Measurements from ENCODE around the gene CARF.

DNA sequence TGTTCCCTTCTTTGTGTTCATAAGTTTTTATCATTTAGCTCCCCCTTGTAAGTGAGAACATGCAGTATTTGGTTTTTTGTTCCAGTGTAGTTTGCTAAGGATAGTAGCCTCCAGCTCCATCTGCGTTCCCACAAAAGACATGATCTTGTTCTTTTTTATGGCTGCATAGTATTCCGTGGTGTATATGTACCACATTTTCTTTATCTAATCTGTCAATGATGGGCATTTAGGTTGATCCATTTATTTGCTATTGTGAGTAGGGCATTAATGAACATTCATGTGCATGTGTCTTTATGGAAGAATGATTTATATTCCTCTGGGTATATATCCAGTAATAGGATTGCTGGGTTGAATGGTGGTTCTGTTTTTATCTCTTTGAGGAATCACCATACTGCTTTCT is 33.4 kb downstream of the CARF start:
- TF ChIP-seq POLR2A (IDR thresholded peaks at IDR 0.05; ENCODE audit: borderline replicate concordance, extremely low read depth, insufficient read depth, insufficient read length): no peak
- TF ChIP-seq, protein P1, sequence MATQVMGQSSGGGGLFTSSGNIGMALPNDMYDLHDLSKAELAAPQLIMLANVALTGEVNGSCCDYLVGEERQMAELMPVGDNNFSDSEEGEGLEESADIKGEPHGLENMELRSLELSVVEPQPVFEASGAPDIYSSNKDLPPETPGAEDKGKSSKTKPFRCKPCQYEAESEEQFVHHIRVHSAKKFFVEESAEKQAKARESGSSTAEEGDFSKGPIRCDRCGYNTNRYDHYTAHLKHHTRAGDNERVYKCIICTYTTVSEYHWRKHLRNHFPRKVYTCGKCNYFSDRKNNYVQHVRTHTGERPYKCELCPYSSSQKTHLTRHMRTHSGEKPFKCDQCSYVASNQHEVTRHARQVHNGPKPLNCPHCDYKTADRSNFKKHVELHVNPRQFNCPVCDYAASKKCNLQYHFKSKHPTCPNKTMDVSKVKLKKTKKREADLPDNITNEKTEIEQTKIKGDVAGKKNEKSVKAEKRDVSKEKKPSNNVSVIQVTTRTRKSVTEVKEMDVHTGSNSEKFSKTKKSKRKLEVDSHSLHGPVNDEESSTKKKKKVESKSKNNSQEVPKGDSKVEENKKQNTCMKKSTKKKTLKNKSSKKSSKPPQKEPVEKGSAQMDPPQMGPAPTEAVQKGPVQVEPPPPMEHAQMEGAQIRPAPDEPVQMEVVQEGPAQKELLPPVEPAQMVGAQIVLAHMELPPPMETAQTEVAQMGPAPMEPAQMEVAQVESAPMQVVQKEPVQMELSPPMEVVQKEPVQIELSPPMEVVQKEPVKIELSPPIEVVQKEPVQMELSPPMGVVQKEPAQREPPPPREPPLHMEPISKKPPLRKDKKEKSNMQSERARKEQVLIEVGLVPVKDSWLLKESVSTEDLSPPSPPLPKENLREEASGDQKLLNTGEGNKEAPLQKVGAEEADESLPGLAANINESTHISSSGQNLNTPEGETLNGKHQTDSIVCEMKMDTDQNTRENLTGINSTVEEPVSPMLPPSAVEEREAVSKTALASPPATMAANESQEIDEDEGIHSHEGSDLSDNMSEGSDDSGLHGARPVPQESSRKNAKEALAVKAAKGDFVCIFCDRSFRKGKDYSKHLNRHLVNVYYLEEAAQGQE (IDR thresholded peaks at IDR 0.05; ENCODE audit: low read depth): no peak
- TF ChIP-seq, protein P2, sequence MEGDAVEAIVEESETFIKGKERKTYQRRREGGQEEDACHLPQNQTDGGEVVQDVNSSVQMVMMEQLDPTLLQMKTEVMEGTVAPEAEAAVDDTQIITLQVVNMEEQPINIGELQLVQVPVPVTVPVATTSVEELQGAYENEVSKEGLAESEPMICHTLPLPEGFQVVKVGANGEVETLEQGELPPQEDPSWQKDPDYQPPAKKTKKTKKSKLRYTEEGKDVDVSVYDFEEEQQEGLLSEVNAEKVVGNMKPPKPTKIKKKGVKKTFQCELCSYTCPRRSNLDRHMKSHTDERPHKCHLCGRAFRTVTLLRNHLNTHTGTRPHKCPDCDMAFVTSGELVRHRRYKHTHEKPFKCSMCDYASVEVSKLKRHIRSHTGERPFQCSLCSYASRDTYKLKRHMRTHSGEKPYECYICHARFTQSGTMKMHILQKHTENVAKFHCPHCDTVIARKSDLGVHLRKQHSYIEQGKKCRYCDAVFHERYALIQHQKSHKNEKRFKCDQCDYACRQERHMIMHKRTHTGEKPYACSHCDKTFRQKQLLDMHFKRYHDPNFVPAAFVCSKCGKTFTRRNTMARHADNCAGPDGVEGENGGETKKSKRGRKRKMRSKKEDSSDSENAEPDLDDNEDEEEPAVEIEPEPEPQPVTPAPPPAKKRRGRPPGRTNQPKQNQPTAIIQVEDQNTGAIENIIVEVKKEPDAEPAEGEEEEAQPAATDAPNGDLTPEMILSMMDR (IDR thresholded peaks at IDR 0.05 in 2 of 3, conservative IDR thresholded peaks at IDR 0.05 in 1 of 3; ENCODE audit: borderline replicate concordance in 1 of 3, insufficient read depth in 1 of 3, low read depth in 2 of 3, low read length in 2 of 3): no peak
- no peak for TF ChIP-seq JUND (IDR thresholded peaks at IDR 0.05)
- no peak for TF ChIP-seq SIN3A (IDR thresholded peaks at IDR 0.05; ENCODE audit: low read depth)
- TF ChIP-seq SP1 (IDR thresholded peaks at IDR 0.05; ENCODE audit: low read depth): no peak
- no peak for TF ChIP-seq RAD21 (IDR thresholded peaks at IDR 0.05; ENCODE audit: low read depth)
- TF ChIP-seq, protein P3, sequence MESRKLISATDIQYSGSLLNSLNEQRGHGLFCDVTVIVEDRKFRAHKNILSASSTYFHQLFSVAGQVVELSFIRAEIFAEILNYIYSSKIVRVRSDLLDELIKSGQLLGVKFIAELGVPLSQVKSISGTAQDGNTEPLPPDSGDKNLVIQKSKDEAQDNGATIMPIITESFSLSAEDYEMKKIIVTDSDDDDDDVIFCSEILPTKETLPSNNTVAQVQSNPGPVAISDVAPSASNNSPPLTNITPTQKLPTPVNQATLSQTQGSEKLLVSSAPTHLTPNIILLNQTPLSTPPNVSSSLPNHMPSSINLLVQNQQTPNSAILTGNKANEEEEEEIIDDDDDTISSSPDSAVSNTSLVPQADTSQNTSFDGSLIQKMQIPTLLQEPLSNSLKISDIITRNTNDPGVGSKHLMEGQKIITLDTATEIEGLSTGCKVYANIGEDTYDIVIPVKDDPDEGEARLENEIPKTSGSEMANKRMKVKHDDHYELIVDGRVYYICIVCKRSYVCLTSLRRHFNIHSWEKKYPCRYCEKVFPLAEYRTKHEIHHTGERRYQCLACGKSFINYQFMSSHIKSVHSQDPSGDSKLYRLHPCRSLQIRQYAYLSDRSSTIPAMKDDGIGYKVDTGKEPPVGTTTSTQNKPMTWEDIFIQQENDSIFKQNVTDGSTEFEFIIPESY (IDR thresholded peaks at IDR 0.05; ENCODE audit: extremely low read depth, insufficient replicate concordance, low read length): no peak
- TF ChIP-seq FOSL1 (IDR thresholded peaks at IDR 0.05; ENCODE audit: low read depth): no peak
- TF ChIP-seq, protein P4, sequence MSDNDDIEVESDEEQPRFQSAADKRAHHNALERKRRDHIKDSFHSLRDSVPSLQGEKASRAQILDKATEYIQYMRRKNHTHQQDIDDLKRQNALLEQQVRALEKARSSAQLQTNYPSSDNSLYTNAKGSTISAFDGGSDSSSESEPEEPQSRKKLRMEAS (IDR thresholded peaks at IDR 0.05): no peak
- TF ChIP-seq TCF7L2 (IDR thresholded peaks at IDR 0.05; ENCODE audit: borderline replicate concordance, extremely low read depth, insufficient read depth, insufficient read length): no peak
- TF ChIP-seq EZH2phosphoT487 (IDR thresholded peaks at IDR 0.05; ENCODE audit: borderline replicate concordance): no peak
- TF ChIP-seq POLR2AphosphoS5 (IDR thresholded peaks at IDR 0.05; ENCODE audit: low read depth, low read length): no peak
- no peak for TF ChIP-seq EZH2 (IDR thresholded peaks at IDR 0.05)
